ENCODE data around the gene APBA2.

The APBA2 gene

DNA sequence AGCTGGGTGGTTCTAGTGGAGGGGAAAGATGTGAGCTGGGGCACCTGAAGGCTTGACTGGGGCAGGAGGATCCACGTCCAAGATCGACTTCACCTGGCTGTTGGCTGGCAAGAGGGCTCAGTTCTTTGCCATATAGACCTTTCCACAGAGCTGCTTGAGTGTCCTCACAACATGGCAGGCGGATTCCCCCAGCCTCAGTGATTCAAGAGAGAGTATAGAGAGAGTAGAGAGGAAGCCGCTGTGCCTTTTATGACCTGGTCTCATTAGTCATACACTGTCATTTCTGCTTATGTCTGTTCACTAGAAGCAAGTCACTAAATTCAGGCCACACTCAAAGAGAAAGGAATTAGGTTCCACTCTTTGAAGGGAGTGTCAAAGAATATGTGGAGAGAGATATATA, 101.6 kb downstream of the APBA2 start:
- DNase-seq: peak; percentile 27

DNA sequence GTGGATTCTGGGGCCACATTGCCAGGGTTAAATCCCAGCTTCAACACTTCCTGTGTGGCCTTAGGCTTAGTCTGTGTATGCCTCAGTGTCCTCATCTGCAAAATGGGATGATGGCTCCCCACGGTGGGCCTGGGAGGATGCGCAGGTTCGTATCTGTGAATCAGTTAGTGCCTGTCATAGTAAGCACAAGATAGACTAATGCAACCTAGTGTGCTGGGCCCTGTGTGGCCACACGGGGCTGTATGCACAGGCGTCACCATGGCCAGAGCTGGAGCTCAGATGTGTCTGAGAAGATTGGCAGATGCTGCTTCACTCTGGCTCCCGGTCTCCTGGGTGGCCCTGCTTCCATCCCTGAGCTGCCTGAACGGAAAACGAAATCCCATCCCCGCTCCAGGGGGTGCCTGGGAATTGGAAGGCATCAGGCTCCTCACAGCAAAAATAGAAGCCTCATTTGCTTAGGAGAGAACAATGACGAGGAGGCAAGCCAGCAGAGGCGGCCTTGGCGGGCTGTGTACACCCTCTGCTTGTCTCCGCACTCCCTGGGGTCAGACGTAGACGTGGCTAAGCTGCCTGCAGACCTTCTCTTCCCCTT, 103.6 kb downstream of the APBA2 start:
- DNase-seq: peak; percentile 51

DNA sequence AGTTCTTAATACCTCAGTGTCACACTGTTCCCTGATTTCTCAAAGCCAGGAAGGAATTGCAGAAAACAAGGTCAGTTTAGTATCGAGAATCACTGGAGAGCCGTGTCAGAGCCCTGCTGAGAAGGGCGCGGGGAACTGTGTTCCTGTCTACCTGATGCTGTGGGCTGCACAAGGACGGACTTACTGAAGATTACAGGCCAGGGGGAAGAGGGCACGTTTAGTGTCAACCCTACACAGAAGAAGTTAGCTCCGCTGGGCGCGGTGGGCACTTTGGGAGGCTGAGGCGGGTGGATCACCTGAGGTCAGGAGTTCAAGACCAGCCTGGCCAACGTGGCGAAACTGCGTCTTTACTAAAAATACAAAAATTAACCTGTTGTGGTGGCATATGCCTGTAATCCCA, 104.1 kb downstream of the APBA2 start:
- DNase-seq: no peak

DNA sequence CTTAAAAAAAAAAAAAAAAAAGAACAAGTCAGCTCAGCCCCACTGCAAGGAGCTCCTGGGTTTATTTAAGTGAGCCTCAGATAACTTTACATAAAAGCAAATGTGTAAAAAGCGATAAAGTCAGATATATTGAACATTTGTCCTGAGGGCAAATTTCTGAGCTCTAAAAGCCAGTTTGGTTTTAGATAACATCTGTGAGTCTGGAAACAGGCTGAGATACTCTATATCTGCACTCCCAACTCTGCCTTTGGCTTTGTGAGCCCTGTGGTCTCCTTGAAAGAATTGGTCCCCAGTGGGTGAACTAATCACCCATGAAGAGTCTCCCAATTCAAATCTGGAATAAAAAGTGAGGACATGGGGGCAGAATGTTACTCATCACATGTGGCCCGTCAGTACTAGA, 104.6 kb downstream of the APBA2 start:
- DNase-seq: no peak

DNA sequence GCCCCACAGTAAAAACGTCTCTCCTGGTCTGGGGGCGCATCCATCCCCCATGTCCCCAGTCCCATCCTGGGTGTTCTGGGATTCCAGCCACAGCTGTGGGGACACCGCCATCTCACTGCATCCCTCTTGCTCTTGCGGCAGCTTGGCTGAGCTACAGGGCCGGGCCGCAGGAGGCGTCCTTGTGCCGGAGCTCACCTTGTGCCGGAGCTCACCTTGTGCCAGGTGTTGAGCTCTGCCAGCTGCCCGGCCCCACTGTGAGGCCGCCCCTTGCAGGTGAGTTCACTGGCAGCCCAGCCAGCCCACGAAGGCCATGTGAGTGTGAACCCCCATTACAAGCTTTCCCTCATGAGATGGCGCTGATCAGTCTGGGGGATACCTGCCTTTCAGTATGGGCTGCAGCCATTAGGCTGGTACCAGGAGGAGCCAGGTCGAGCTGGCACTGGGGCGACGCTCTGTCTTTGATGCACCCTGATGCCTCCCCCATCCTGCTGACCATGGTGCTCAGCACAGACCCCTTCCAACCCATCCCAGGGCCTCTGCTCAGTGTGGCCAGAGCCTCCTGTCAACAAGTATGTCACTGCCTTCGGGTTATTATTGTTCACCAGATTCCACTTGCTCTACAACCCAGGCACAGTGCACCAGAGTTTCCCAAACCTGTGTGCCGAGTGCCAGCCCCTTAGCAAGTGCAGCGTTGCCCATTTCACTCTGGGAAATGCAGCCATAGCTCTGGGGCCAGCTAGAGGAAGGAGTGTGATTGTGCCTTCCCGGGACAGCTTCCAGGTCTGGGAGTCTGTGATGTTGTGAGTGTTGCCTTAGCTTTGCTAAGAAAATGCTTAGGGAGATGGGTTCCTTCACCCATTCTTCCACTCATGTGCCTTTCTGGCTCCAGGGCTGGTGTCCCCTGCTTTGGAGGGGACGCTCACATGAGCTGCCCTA, 105.7 kb downstream of the APBA2 start:
- no peak for DNase-seq

DNA sequence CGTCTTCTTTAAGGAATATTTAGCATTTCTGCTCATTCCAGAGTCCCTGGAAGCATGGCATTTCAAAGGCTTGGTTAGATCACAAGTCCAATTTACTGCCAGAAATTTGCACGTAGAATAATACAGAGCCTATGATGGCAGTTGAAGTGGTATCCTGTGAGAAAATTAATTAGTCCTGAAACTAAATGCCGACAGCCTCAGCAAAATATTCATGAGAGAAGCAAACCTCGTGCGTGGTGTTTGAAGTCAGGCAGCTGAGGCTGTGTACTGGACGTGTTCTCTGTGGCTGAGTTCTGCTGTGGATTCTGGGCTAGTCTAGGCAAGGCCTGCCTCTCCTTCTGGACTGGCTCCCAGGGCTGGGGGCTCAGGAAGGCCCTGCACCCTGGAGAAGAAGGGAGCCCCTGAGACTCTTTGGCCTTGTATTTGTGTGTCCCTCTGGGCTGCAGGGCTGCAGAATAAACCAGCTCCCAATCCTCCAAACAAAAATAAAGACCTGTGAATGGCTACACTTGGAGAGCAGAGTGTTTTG, 106.6 kb downstream of the APBA2 start:
- no peak for DNase-seq

DNA sequence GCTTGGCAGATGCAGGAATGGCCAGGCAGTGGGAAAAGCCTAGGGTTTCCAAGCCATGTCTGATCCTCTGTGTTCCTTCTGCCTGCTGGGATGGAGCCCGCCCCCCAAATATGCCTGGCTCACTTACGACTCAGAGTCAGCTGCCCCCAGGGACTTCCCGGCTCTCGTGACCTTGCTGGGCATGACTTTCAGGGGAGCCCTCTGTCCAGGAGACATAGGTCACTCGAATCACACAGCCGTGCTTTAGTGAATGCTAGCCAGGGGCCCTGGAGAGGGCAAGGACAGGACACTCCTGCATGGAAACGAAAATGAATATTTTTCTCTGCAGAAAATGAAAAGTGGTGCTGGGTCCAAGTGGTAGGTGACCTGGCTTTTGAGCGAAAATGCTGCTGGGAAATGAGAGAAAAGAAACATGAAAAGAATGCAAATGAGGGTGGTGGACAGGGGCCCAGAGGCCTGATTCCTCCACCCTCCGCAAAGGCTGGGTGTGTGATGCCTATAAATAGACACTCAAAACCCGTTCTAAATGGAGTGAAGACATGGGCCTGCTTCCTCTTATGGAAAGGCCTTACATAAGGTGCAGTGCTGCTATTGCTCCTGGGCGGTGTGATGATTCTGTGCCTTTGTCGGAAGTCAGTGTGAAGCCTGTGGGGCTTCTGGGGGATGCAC, 107.4 kb downstream of the APBA2 start:
- DNase-seq: no peak

DNA sequence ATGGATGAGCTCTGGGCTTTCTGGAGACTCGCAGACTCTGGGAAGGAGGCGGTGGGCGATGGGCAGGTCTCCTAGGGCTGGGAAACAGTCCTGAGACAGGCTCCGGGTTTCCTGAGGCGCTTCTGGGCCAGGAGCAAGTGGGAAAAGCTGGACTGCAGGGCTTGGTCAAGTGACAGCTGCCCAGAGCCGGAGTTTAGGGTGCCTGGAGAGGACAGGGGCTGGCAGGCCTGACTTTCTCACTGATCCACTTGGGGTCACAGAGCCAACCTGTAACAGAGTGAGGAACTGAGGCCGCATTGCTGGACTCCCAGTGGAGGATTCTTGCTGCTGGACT, 107.9 kb downstream of the APBA2 start:
- no peak for DNase-seq

DNA sequence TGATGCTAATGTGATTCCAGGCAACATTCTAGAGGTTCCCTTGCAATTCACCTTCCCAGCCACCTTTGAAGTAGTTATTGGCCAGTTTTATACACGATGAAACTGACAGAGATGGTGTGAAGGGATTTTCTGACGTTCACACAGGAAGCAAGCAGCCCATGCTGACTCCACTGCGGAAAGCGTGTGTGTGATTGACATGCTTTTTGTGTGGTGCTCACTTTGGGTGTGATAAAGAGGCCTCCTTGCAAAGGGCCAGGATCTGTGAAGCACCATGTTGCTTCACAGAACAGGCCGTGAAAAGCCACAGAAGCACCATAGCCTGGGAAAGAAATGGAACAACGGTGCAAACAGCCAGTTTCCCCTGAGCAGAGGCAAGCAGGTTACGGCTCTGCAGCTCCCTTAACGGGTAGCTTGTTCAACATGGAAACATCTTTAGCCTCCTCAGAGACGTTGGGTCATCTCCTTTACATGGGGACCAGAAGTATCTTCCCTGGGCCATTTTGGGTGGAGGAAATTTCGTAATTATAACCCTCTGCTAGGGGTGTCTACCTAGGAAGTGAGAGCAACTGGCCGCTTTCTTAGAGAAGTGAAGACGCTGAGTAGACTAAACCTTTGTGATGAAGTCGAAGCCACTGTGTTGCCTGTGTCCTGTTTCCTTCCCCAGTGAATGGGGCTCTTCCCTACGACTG, 108.5 kb downstream of the APBA2 start:
- DNase-seq: peak; percentile 46

DNA sequence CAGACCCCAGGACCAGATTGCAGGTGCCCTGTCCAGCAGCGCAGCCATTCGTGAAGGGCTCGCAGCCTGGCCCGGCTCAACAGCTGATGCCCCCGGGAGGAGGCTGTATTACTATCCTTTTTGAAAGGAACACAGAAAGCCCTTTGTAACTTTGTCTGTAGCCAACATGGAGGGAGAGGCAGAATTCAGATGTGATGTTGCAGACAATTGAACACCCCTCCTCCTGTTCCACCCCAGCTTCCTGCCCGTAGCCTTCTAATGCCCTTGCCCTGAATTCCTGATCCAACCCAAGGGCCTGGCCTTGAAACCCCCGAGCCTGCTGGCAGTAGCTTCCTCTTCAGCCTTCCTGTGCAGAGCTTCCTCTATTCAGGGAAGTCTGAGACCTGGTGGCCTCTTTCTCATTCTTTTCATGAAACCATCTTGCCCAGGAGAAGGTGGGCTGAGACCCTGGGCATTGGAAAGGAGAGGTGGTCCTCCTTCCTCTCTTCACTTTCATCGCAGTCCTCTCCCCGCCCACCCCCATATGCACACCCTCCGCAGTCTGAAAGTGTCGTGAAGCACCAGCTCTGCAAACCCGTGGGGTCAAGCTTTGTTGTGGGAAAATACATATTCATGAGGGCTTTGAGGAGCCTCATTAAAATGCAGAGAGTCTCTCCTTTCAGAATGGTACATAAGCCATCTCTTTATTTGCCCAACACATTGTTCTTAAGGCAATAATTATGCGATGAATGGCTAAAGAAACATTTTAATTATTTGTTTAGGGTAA, 109.2 kb downstream of the APBA2 start:
- no peak for DNase-seq

DNA sequence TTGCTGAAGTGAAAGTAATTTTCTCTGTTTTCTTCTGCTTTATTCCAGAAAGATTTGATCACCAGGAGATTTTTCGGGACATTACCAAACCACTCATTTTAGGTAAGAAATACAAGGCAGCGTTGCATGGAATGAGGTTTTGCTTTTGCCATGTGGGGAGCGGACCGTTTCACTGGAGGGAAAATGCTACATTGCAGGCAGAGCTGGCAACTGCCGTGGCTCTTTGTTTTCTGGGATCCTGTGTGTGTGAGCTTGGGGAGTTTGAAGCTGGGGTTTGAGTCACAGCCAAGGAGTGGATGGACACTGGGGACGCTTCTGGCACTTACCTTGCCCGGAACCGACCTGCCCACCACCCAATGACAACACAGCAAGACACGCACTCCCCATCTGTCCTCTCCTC, 109.9 kb downstream of the APBA2 start:
- DNase-seq: no peak

DNA sequence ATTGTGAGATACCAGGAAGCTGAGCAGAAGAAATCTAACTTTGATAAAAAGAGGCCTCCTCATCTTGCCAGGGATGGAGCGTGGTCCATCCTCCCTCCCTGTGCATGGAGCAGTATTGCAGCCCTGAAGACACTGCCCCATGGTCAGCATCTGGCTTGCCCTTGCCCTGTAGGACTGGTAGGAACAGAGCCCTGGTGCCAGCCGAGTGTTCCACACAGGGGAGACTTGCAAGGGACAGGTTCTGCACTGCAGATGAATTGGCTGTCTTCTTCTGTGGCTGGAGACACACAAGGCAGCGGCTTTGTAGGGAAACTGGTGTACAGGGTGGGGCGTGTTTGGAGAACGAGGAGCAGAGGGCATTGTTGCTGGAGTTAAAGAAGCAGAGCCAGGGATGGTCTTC, 110.5 kb downstream of the APBA2 start:
- DNase-seq: no peak

DNA sequence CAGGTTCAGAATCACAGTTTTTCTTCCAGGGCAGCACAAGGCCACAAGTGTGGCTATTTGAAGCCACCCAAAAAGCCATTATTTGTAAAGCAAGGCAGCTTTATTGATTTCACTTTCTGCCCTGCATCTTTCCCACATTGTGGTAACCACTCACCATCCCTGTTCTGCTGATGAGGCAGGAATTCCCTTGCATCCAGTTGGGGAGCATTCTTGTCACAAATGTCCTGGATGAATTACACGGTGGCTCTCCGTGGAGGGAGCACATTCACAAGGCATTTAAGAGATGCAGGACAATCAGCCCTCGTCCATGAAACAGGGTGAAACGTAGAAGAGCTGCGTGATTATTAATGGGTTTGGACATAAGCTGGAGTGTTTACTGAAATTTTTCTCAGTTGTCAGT, 111.2 kb downstream of the APBA2 start:
- DNase-seq: no peak

DNA sequence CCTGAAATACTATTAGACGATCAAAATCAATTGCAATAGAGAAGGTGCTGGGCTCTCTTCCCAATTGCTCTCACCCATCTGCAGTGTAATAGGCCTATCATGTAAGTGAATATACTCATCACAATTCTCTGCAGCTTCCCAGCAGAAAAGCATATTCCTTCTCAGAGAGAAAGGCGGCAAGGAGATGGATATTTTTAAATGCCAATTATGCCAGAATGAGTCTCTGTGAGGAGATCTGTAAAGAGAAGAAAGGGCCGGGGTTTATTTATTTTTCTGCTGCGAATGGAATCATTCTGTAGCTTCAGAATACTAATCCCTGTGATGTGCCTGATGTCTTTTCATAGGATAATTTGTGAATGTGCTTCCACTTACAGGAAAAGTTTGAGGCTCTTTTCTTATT, 112.0 kb downstream of the APBA2 start:
- no peak for DNase-seq

DNA sequence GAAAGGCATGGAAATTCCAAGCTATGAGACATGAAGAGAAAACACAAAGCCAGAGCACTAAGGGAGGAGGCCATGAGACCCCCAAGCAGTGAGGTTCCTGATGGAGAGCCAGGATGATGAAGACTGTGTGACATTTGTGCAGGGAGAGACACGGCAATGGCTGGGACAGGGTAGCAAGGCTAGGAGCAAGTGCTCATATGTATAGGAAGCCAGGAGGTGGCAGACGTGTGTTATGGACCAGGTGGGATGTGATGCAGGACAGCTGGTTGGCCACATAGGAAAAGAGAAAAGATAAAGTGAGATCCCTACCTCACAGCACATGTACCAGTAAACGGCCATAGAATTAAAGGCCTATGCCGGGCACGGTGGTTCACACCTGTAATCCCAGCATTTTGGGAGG, 112.7 kb downstream of the APBA2 start:
- no peak for DNase-seq

DNA sequence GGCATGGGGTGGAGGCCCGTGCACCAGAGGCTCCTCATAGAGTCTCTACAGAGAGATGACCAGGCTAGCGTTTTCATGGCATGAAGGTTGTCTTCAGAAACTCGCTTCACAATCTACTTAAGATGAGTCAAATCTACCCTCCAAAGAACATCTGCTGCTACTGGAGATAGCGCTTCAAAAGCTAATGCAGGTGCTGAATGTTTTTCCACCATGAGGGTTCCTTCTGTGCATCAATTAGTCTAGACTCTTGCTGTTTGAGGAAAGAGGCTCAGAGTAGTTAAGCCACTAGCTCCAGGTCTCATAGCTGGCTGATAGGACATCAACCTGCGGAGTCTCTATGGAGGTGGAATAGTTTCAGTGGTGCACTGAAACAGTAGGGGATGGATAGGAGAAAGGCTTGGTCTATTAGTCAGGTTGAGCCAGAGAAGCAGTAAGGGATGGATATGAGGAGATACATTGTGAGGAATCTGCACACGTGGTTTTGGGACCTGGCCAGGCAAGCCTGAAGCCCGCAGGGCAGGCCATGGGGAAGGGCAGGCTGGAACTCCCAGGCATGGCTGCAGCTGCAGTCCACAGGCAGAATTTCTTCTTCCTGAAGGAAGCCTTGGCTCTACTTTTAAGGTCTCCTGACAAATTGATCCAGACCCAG, 117.5 kb downstream of the APBA2 start:
- no peak for DNase-seq

DNA sequence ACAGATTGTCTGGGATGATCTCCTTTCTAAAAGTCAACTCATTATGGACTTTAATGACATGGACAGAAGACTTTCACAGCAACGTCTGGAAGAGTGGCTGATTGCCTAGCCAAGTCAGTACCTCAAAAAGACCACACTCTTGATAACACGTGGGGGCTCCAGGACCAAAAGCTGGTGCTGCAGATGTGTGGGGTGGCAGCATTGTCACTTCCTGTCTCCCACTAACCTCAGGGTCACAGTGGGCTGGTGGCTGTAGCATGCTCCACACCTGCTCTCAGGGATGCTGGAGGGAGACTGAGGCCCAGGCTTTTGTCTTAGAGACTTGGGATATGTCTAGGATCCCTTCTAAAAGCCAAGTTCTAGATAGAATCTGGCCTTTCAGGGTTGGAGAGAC, 118.1 kb downstream of the APBA2 start:
- no peak for DNase-seq

DNA sequence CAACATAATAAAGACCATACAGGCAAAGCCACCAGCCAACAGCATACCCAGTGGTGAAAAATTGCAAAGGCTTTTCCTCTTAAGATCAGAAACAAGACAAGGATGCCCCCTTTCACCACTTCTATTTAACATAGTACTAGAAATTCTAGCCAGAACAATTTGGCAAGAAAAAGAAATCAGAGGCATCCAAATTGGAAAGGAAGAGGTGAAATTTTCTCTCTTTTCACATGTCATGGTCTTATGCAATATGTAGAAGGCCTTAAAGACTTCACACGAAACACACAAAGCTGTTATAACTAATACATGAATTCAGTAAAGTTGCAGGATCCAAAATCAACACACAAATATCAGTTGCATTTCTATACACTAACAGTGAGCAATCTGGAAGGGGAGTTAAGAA, 120.2 kb downstream of the APBA2 start:
- DNase-seq: no peak

DNA sequence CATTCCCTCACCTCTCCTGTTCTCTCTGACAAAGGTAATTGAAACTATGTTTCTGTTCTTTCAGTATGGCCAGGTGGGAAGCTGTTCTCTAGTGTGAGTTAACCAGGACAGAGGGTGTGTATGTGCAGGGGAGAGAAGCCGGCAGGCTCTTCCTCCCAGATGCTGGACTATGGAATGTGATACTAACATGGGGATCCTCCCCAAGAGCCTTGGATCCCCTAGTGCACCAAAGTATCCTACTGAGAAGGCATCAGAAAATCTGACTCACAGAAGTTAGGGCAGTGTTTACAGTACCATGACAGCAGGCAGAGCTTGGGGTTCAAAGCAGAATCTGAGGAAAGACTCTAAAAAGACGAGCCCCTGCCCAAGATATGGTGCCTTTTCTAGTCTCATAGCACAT, 123.1 kb downstream of the APBA2 start:
- no peak for DNase-seq

DNA sequence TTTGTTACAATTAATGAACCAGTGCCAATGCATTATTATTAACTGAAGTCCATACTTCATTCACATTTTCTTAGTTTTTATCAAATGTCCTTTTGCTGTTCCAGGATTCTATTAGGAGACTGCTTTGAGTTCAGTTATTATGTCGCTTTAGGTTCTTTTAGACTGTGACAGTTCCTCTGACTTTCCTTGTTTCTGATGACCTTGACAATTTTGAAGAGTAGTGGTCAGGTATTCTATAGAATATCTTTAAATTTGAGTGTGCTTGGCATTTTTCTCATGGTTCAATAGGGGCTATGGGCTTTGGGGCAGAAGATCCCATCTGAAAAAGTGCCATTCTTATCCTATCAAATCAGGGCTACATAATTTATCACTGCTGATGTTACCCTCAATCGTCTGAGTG, 126.3 kb downstream of the APBA2 start:
- no peak for DNase-seq

DNA sequence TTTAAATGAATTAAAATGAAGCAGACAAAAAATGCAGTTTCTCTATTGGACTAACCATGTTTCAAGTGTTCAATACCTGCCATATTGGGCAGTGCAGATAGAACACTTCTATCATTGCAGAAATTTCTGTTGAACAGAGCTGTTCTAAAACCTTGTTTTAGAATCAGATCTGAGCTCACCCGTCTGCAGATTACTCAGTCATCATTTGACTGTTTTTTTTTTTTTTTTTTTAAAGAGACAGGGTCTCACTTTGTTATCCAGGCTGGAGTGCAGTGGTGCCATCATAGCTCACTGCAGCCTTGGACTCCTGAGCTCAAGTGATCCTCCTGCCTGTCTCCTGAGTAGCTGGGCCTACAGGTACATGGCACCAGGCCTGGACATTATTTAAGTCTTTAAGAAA, 128.7 kb downstream of the APBA2 start:
- no peak for DNase-seq

DNA sequence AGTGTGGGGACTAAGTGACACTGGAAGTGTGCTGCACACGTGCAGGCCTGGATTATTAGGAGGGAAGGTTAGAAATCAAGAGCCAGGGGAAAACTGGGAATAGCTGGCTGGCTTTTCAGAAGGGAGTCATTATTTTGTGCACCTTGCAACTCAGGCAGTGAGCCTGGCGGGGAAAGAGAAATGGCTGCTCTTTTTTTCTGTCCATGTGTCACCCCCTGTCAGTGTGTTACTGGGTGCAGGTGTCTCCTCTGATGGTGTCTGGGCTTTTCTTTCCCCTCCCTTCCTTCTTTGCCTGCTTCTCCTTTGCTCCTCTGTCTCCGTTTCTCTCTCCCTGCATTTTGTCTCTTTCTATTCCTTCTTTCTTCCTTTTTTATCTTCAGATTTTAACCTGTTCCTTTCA, 130.7 kb downstream of the APBA2 start:
- no peak for DNase-seq
